ENCODE measurements around the gene MEF2A. TPM values are rescaled to one million over a fixed set of nuclear protein-coding genes. Genes with fewer than 3 reads are reported as not detected.

MEF2A gene
- total and polyA plus RNA-seq, 9 of the 15 experiments (the other 6 are each of a cell fraction or from before 2014, with no cell fraction given) = 1.6 to 18.7 (median 8.7) TPM

DNA sequence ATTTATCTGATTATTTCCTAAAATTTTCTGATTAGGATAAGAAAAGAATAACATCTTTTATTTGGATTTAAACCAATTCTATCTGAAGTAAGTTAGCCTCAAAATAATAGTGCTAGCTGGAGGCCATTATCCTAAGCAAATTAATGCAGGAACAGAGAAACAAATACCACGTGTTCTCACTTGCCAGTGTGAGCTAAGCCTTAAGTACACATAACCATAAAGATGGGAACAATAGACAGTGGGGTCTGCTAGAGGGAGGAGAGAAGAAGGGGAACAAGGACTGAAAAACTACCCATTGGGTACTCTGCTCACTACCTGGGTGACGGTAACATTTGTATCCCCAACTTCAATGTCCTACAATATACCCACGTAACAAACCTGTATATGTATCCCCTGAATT is 198.7 kb downstream of the MEF2A start:
- H3K9me3 ChIP-seq (replicated peaks; ENCODE audit: control insufficient read depth, insufficient read depth, low read depth, low read length) = no peaks in the 10 kb centered on the region
- intact Hi-C loops (cut with micrococcal nuclease) (no loop called here), in situ Hi-C loops (cut with MboI) (no loop called here)
- H3K36me3 ChIP-seq (ENCODE audit: control insufficient read depth, insufficient read depth, low read length) = no peaks in the 10 kb centered on the region
- FAIRE-seq (no peak), DNase-seq (ENCODE audit: extremely low read depth in 1 of 4, low spot score in 3 of 4) (no peak), ATAC-seq (no peak)
- H3K79me2 ChIP-seq (ENCODE audit: control insufficient read depth, insufficient read depth, low read length) = no peaks in the 10 kb centered on the region
- 0% methylated on average over 3 of the region's 3 CpGs for WGBS (ENCODE audit: insufficient coverage, low coverage, missing lambda C conversion rate)
- no TSS peak for BruUV-seq (replicated peaks)
- no peak overlapping the region for H3K27ac ChIP-seq (ENCODE audit: extremely low read depth, low read depth, low read length)
- ChIA-PET POLR2A (no interaction called here), CTCF (ENCODE audit: low intra/inter-chr PET ratio) (no interaction called here)
- no peak overlapping the region for H3K9ac ChIP-seq (ENCODE audit: insufficient read depth in 1 of 2, low read depth in 2 of 2, low read length in 2 of 2)
- H3K4me1 ChIP-seq (replicated peaks in 1 of 2; ENCODE audit: control insufficient read depth in 2 of 2, insufficient read depth in 2 of 2, low read length in 2 of 2) = no peaks in the 10 kb centered on the region
- no peaks in the 10 kb centered on the region for H3K9me1 ChIP-seq (ENCODE audit: control insufficient read depth, insufficient read depth, low read length)
- H4K20me1 ChIP-seq (replicated peaks; ENCODE audit: control insufficient read depth, insufficient read depth, low read length) = no peaks in the 10 kb centered on the region; the same call in 1 of the 2 replicates
- no peak overlapping the region for H3K4me2 ChIP-seq (ENCODE audit: insufficient read depth, low read length)
- no peak overlapping the region for H2AFZ ChIP-seq (ENCODE audit: low read depth, low read length)
- no peak for TF ChIP-seq ZNF785 (CRISPR knock-in tag; IDR thresholded peaks at IDR 0.05)
- TF ChIP-seq, protein P1, sequence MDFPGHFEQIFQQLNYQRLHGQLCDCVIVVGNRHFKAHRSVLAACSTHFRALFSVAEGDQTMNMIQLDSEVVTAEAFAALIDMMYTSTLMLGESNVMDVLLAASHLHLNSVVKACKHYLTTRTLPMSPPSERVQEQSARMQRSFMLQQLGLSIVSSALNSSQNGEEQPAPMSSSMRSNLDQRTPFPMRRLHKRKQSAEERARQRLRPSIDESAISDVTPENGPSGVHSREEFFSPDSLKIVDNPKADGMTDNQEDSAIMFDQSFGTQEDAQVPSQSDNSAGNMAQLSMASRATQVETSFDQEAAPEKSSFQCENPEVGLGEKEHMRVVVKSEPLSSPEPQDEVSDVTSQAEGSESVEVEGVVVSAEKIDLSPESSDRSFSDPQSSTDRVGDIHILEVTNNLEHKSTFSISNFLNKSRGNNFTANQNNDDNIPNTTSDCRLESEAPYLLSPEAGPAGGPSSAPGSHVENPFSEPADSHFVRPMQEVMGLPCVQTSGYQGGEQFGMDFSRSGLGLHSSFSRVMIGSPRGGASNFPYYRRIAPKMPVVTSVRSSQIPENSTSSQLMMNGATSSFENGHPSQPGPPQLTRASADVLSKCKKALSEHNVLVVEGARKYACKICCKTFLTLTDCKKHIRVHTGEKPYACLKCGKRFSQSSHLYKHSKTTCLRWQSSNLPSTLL (IDR thresholded peaks at IDR 0.05) = no peak
- no peak for TF ChIP-seq TCF7L2 (IDR thresholded peaks at IDR 0.05; ENCODE audit: low read depth, low read length)
- no peak for TF ChIP-seq ZBTB1 (CRISPR knock-in tag; IDR thresholded peaks at IDR 0.05; ENCODE audit: borderline replicate concordance, low read depth)
- TF ChIP-seq, protein P2, sequence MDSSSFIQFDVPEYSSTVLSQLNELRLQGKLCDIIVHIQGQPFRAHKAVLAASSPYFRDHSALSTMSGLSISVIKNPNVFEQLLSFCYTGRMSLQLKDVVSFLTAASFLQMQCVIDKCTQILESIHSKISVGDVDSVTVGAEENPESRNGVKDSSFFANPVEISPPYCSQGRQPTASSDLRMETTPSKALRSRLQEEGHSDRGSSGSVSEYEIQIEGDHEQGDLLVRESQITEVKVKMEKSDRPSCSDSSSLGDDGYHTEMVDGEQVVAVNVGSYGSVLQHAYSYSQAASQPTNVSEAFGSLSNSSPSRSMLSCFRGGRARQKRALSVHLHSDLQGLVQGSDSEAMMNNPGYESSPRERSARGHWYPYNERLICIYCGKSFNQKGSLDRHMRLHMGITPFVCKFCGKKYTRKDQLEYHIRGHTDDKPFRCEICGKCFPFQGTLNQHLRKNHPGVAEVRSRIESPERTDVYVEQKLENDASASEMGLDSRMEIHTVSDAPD (CRISPR knock-in tag; IDR thresholded peaks at IDR 0.05) = no peak
- H3K27me3 ChIP-seq (ENCODE audit: control insufficient read depth in 2 of 2, insufficient read depth in 2 of 2, low read length in 2 of 2) = peaks cover 0 to 11% of the 10 kb centered on the region in 2 experiments; a peak in 2 of 5 replicates
- H3K4me3 ChIP-seq = no peak overlapping the region

Small RNA genes lying within 50 kb of the gene (small RNA-seq; reads per million reads assigned to genes)
- gene RF00019 = not detected

Other genes starting within 250 kb of the MEF2A start
- gene LYSMD4, start 167.5 kb downstream of the MEF2A start, total RNA-seq (2014; rRNA removed) = 2.2 and 3.2 TPM in 2 replicates
- 1.6 and 2.0 TPM in 2 replicates for gene LYSMD4, start 167.5 kb downstream of the MEF2A start, total RNA-seq (2014; rRNA removed; fragmentation: Illumina TruSeq; extraction: Trizol)
- 1.6 and 1.7 TPM in 2 replicates for gene LYSMD4, start 167.5 kb downstream of the MEF2A start, total RNA-seq (2015; rRNA removed; fragmentation: Illumina TruSeq; extraction: Trizol)
- 2.1 and 2.3 TPM in 2 replicates for gene LYSMD4, start 167.5 kb downstream of the MEF2A start, total RNA-seq (2021)
- 2.2 and 2.3 TPM in 2 replicates for gene LYSMD4, start 167.5 kb downstream of the MEF2A start, polyA plus RNA-seq (2011; rRNA removed)
- 2.0 and 2.3 TPM in 2 replicates for gene LYSMD4, start 167.5 kb downstream of the MEF2A start, polyA plus RNA-seq (2014; fragmentation: Illumina TruSeq; extraction: Trizol)
- gene LYSMD4, start 167.5 kb downstream of the MEF2A start, polyA plus RNA-seq (2014; fragmentation: Nextera tagmentation; extraction: Ambion mirVana) = under 1 TPM; 0.46 to 0.70 TPM
- 3.1 and 4.2 TPM in 2 replicates for gene LYSMD4, start 167.5 kb downstream of the MEF2A start, polyA plus RNA-seq (2014; rRNA removed)

All from K562 (cell line).